GM23338 (cell line): ENCODE measurements around the gene ATP13A2. TPM values are rescaled to one million over a fixed set of nuclear protein-coding genes. Genes with fewer than 3 reads are reported as not detected.

Source experiments
- ATAC-seq: fragments of 200-7000 bp; cut with Tn5 transposase; 3 replicates; pipeline ENCODE4 v1.9.1; 2020
- DNase-seq: peaks from one replicate; pipeline ENCODE4 v3.0.0-alpha.2; 2015; ENCODE audit warnings: low spot score
- H2AFZ ChIP-seq: fragments of 200-600 bp; sonication (generic); 2 replicates; pipeline ENCODE4 v1.8.0; 2016; ENCODE audit warnings: antibody characterized with exemption, mild to moderate bottlenecking, moderate library complexity
- H3F3A ChIP-seq: fragments of 200-600 bp; sonication (generic); replicated peaks from 2 replicates; pipeline ENCODE4 v1.8.0; 2017; ENCODE audit warnings: antibody characterized with exemption, mixed run types, low read depth
- H3K27ac ChIP-seq: fragments of 200-600 bp; sonication (generic); 2 replicates; pipeline ENCODE4 v1.6.1; 2016; ENCODE audit warnings: low read depth
- H3K27me3 ChIP-seq: fragments of 200-600 bp; sonication (generic); 2 replicates; pipeline ENCODE4 v1.8.0; 2016; ENCODE audit warnings: mild to moderate bottlenecking, mixed run types, moderate library complexity; ENCODE audit not compliant: insufficient read depth
- H3K36me3 ChIP-seq: fragments of 200-600 bp; sonication (generic); 2 replicates; pipeline ENCODE4 v1.8.0; 2016; ENCODE audit warnings: mild to moderate bottlenecking; ENCODE audit not compliant: insufficient read depth
- H3K4me1 ChIP-seq: fragments of 200-600 bp; sonication (generic); 2 replicates; pipeline ENCODE4 v1.8.0; 2016; ENCODE audit warnings: mild to moderate bottlenecking, moderate library complexity; ENCODE audit not compliant: insufficient read depth
- H3K4me2 ChIP-seq: fragments of 200-600 bp; sonication (generic); 2 replicates; pipeline ENCODE4 v1.7.1; 2017; ENCODE audit warnings: mixed run types
- H3K4me3 ChIP-seq: fragments of 200-600 bp; sonication (generic); 2 replicates; pipeline ENCODE4 v1.6.1; 2016; ENCODE audit warnings: mixed run types
- H3K79me2 ChIP-seq: fragments of 200-600 bp; sonication (generic); replicated peaks from 2 replicates; pipeline ENCODE4 v1.8.0; 2017; ENCODE audit warnings: mild to moderate bottlenecking; ENCODE audit not compliant: insufficient read depth
- H3K9me2 ChIP-seq: fragments of 200-600 bp; sonication (generic); 2 replicates; pipeline ENCODE4 v1.8.0; 2017; ENCODE audit not compliant: insufficient read depth
- H4K20me1 ChIP-seq: fragments of 200-600 bp; sonication (generic); replicated peaks from 2 replicates; pipeline ENCODE4 v1.8.0; 2017; ENCODE audit warnings: mild to moderate bottlenecking; ENCODE audit not compliant: insufficient read depth
- H3K27ac Mint-ChIP-seq: 2 replicates; pipeline ENCODE4 v1.8.0; 2020; ENCODE audit warnings: inconsistent platforms, mild to moderate bottlenecking, moderate library complexity, mixed read lengths
- H3K27me3 Mint-ChIP-seq: 3 replicates; pipeline ENCODE4 v1.8.0; 2022; ENCODE audit warnings: low read depth, mild to moderate bottlenecking, moderate library complexity, mixed read lengths, inconsistent platforms; ENCODE audit not compliant: insufficient read depth, poor library complexity
- H3K36me3 Mint-ChIP-seq: 3 replicates; pipeline ENCODE4 v1.8.0; 2021; ENCODE audit warnings: low read depth, mild to moderate bottlenecking, inconsistent platforms, moderate library complexity, mixed read lengths
- H3K4me1 Mint-ChIP-seq: 3 replicates; pipeline ENCODE4 v1.8.0; 2020; ENCODE audit warnings: mild to moderate bottlenecking, inconsistent platforms, mixed read lengths
- H3K4me3 Mint-ChIP-seq: 3 replicates; pipeline ENCODE4 v1.8.0; 2021; ENCODE audit warnings: moderate library complexity, mild to moderate bottlenecking, inconsistent platforms, mixed read lengths
- H3K9me3 Mint-ChIP-seq: 3 replicates; pipeline ENCODE4 v1.8.0; 2020; ENCODE audit warnings: moderate library complexity, mild to moderate bottlenecking, inconsistent platforms, mixed read lengths
- CREB1 ChIP-seq: fragments of 250-450 bp; sonication (Bioruptor Pico); IDR thresholded peaks from 2 replicates; pipeline ENCODE4 v1.5.0; 2020; ENCODE audit warnings: low read depth, mild to moderate bottlenecking, moderate library complexity
- CTCF ChIP-seq, 2 experiments: fragments of 200-600 bp in 1 of 2; sonication (generic) in 1 of 2; conservative IDR thresholded peaks; 2 replicates each; pipeline versions ENCODE4 v1.5.1 to v1.6.1; 2016 to 2017; ENCODE audit warnings: antibody characterized with exemption in 2 of 2, low read depth in 2 of 2, mild to moderate bottlenecking in 2 of 2, moderate library complexity in 1 of 2
- ETS1 ChIP-seq: IDR thresholded peaks from 2 replicates; pipeline ENCODE4 v1.6.1; 2016; ENCODE audit warnings: antibody characterized with exemption
- EZH2 ChIP-seq: fragments of 200-600 bp; sonication (generic); IDR thresholded peaks from one replicate; pipeline ENCODE4 v1.8.0; 2017; ENCODE audit warnings: antibody characterized with exemption, mild to moderate bottlenecking, low read depth; ENCODE audit not compliant: unreplicated experiment
- NANOG ChIP-seq: IDR thresholded peaks from 2 replicates; pipeline ENCODE4 v1.6.1; 2016; ENCODE audit warnings: antibody characterized with exemption, borderline replicate concordance
- POLR2AphosphoS5 ChIP-seq: IDR thresholded peaks from 2 replicates; pipeline ENCODE4 v1.6.1; 2016; ENCODE audit warnings: antibody characterized with exemption, low read depth
- ZNF331 ChIP-seq: fragments of 250-450 bp; sonication (Bioruptor Pico); IDR thresholded peaks from 2 replicates; pipeline ENCODE4 v1.5.0; 2020; ENCODE audit warnings: low read depth, mild to moderate bottlenecking, moderate library complexity
- polyA plus RNA-seq: library from polyadenylated mRNA; unstranded; fragments of >200 nt; fragmentation: Nextera tagmentation; extraction: Ambion mirVana; gene quantifications from 2 replicates; pipeline ENCODE4 v1.2.1, GENCODE V29; 2016
- total RNA-seq: library from RNA; depleted of rRNA; stranded (reverse); fragments of >200 nt; shearing (Covaris generic); gene quantifications from 2 replicates; pipeline ENCODE4 v1.2.3, GENCODE V29; 2014
- TF ChIP-seq, protein P1 (sequence below): fragments of 250-450 bp; sonication (Bioruptor Pico); IDR thresholded peaks from 2 replicates; pipeline ENCODE4 v1.5.0; 2020; ENCODE audit warnings: mild to moderate bottlenecking, moderate library complexity
- TF ChIP-seq, protein P2 (sequence below): IDR thresholded peaks from one replicate; pipeline ENCODE4 v1.6.1; 2018; ENCODE audit warnings: antibody characterized with exemption; ENCODE audit not compliant: unreplicated experiment

The ATP13A2 gene
- total and polyA plus RNA-seq, 2 experiments from 2014 or later = 30.1 to 87.7 TPM

GRCh38 chr1:17024721-17025120 lies 13.0 kb upstream of the ATP13A2 start:
- no peak overlapping the region for H3K4me2 ChIP-seq
- peaks cover 10% of the 10 kb centered on the region for H4K20me1 ChIP-seq

More at GRCh38 chr1:17024721-17025120, 13.0 kb upstream of the ATP13A2 start:
- no peaks in the 10 kb centered on the region for H3K9me3 Mint-ChIP-seq
- Histone ChIP-seq H2AFZ (no peak overlapping the region), H3K36me3 (peaks cover 54% of the 10 kb centered on the region), H3K27me3 (no peaks in the 10 kb centered on the region), H3K9me2 (no peaks in the 10 kb centered on the region), H3K4me3 (no peak overlapping the region), H3K4me1 (no peaks in the 10 kb centered on the region), H3K79me2 (no peaks in the 10 kb centered on the region), H3F3A (peaks cover 12% of the 10 kb centered on the region; the same call in 1 of the 2 replicates), H3K27ac (no peak overlapping the region)
- no peak for ATAC-seq
- H3K27me3 Mint-ChIP-seq = no peaks in the 10 kb centered on the region
- peaks cover 69% of the 10 kb centered on the region for H3K36me3 Mint-ChIP-seq
- no peak overlapping the region for H3K27ac Mint-ChIP-seq
- no peak for DNase-seq
- H3K4me1 Mint-ChIP-seq = no peaks in the 10 kb centered on the region
- H3K4me3 Mint-ChIP-seq = no peak overlapping the region
- TF ChIP-seq, protein P1, sequence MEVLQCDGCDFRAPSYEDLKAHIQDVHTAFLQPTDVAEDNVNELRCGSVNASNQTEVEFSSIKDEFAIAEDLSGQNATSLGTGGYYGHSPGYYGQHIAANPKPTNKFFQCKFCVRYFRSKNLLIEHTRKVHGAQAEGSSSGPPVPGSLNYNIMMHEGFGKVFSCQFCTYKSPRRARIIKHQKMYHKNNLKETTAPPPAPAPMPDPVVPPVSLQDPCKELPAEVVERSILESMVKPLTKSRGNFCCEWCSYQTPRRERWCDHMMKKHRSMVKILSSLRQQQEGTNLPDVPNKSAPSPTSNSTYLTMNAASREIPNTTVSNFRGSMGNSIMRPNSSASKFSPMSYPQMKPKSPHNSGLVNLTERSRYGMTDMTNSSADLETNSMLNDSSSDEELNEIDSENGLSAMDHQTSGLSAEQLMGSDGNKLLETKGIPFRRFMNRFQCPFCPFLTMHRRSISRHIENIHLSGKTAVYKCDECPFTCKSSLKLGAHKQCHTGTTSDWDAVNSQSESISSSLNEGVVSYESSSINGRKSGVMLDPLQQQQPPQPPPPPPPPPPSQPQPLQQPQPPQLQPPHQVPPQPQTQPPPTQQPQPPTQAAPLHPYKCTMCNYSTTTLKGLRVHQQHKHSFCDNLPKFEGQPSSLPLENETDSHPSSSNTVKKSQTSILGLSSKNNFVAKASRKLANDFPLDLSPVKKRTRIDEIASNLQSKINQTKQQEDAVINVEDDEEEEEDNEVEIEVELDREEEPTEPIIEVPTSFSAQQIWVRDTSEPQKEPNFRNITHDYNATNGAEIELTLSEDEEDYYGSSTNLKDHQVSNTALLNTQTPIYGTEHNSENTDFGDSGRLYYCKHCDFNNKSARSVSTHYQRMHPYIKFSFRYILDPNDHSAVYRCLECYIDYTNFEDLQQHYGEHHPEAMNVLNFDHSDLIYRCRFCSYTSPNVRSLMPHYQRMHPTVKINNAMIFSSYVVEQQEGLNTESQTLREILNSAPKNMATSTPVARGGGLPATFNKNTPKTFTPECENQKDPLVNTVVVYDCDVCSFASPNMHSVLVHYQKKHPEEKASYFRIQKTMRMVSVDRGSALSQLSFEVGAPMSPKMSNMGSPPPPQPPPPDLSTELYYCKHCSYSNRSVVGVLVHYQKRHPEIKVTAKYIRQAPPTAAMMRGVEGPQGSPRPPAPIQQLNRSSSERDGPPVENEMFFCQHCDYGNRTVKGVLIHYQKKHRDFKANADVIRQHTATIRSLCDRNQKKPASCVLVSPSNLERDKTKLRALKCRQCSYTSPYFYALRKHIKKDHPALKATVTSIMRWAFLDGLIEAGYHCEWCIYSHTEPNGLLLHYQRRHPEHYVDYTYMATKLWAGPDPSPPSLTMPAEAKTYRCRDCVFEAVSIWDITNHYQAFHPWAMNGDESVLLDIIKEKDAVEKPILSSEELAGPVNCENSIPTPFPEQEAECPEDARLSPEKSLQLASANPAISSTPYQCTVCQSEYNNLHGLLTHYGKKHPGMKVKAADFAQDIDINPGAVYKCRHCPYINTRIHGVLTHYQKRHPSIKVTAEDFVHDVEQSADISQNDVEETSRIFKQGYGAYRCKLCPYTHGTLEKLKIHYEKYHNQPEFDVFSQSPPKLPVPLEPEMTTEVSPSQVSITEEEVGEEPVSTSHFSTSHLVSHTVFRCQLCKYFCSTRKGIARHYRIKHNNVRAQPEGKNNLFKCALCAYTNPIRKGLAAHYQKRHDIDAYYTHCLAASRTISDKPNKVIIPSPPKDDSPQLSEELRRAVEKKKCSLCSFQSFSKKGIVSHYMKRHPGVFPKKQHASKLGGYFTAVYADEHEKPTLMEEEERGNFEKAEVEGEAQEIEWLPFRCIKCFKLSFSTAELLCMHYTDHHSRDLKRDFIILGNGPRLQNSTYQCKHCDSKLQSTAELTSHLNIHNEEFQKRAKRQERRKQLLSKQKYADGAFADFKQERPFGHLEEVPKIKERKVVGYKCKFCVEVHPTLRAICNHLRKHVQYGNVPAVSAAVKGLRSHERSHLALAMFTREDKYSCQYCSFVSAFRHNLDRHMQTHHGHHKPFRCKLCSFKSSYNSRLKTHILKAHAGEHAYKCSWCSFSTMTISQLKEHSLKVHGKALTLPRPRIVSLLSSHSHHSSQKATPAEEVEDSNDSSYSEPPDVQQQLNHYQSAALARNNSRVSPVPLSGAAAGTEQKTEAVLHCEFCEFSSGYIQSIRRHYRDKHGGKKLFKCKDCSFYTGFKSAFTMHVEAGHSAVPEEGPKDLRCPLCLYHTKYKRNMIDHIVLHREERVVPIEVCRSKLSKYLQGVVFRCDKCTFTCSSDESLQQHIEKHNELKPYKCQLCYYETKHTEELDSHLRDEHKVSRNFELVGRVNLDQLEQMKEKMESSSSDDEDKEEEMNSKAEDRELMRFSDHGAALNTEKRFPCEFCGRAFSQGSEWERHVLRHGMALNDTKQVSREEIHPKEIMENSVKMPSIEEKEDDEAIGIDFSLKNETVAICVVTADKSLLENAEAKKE (CRISPR knock-in tag) = no peak
- no peak for TF ChIP-seq NANOG
- TF ChIP-seq CREB1 (CRISPR knock-in tag) = no peak
- no peak for TF ChIP-seq CTCF (conservative IDR thresholded peaks at IDR 0.05; ENCODE audit: low read depth in 2 of 2)
- TF ChIP-seq, protein P2, sequence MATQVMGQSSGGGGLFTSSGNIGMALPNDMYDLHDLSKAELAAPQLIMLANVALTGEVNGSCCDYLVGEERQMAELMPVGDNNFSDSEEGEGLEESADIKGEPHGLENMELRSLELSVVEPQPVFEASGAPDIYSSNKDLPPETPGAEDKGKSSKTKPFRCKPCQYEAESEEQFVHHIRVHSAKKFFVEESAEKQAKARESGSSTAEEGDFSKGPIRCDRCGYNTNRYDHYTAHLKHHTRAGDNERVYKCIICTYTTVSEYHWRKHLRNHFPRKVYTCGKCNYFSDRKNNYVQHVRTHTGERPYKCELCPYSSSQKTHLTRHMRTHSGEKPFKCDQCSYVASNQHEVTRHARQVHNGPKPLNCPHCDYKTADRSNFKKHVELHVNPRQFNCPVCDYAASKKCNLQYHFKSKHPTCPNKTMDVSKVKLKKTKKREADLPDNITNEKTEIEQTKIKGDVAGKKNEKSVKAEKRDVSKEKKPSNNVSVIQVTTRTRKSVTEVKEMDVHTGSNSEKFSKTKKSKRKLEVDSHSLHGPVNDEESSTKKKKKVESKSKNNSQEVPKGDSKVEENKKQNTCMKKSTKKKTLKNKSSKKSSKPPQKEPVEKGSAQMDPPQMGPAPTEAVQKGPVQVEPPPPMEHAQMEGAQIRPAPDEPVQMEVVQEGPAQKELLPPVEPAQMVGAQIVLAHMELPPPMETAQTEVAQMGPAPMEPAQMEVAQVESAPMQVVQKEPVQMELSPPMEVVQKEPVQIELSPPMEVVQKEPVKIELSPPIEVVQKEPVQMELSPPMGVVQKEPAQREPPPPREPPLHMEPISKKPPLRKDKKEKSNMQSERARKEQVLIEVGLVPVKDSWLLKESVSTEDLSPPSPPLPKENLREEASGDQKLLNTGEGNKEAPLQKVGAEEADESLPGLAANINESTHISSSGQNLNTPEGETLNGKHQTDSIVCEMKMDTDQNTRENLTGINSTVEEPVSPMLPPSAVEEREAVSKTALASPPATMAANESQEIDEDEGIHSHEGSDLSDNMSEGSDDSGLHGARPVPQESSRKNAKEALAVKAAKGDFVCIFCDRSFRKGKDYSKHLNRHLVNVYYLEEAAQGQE = no peak
- TF ChIP-seq ZNF331 (CRISPR knock-in tag) = no peak
- TF ChIP-seq ETS1 = no peak
- no peak for TF ChIP-seq POLR2AphosphoS5
- no peak for TF ChIP-seq EZH2
